NCI-H2081 treated with DMSO at 0.1 percent for 48 hours (cell line): Measurements from ENCODE around the gene SLC16A4.

ENCODE experiments used
- DNase-seq: peaks from one replicate; lab custom pipeline; 2025; lab: John Stamatoyannopoulos, UW

SLC16A4 gene

DNA sequence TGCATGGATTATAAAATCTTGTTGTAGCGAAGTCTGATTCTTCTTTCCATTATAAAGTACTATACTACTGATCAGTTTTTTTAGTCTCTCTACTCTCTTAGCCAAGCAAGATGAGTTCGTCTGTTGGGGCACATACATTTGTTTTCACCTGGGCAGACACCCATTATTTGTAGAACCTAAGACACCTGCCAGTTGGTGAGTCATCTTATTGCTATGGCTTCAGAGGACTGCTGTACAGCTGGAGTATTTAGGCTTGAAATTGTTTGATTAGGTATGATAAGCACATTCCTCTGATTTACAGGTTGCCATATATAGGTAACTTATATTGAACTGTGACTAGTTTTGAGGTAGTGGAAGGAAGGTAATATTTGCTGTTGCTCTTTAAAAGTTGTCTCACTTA, 34.4 kb downstream of the SLC16A4 start:
- DNase-seq, result no peak

DNA sequence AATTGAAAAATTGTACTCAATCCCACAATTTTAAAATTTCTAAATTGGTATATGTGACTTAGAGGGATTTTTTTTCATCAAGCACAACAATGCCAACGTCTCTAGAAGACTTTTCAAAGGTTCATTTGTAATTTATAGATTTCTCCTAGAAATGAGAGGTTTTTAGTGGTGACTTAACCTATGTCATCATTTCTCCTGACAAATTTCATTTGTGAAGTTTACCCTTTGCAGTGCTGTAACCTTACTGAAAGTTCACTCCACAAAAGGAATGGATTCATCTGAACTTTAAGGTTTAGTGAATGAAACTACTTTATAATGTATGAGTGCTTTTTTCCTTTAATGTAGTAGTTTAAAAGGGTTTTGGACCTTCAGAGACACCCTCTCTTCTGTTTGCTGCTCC, 35.5 kb downstream of the SLC16A4 start:
- DNase-seq, result no peak

DNA sequence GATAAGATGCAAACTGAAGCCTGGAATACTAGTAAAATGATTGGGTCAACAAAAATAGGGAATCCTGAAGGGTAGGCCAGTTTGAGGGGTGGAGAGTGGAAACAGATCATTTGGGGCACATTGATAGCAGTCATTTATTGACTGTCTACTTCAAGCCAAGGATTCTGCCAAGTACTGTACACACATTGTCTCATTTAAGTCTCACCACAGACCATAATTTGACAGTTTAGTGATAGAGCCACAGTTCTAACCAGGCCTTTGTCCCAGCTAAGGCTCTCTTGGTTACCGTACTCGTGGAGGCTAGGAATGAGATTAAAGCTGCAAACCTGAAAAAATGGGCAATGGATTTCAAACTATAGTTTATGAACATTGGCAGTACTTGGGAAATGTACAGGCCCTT, 40.5 kb downstream of the SLC16A4 start:
- no peak for DNase-seq

DNA sequence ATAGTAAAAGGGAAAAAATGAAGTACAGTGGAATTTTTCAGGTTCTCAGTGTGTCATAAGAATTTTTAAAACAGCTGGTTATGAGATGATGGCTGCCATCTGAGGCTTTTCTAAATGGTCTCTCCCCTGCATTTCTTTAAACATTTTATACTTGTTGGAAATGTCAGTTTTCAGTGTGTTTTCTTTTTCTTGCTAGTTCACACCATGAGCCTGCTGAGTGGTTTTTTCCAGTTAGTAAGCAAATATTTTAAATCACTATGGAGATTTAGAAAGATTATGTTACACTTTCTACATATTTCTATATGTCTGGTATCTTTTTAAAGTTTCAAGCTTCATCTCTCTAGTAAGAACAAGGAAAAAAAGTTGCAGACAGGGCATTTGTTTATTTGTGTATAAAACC, 42.1 kb downstream of the SLC16A4 start:
- DNase-seq, result no peak

DNA sequence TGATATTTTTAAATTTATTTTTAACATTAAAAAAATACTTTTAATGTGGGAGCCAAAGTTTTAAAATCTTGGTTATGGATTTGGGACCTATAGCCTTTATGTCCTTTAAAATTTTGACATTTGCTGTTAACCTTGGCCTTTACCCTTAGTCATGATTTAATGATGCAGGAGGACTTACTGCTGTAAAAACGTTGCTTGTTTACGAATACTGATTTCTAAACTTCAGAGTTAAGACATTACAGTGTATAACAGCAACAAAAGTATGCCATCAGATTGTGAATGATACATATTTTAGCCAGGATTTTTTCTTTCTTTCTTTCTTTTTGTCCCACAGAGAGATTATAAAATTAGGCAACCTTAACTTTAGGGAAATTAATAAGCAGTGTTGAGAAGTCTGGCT, 42.8 kb downstream of the SLC16A4 start:
- DNase-seq, result no peak

DNA sequence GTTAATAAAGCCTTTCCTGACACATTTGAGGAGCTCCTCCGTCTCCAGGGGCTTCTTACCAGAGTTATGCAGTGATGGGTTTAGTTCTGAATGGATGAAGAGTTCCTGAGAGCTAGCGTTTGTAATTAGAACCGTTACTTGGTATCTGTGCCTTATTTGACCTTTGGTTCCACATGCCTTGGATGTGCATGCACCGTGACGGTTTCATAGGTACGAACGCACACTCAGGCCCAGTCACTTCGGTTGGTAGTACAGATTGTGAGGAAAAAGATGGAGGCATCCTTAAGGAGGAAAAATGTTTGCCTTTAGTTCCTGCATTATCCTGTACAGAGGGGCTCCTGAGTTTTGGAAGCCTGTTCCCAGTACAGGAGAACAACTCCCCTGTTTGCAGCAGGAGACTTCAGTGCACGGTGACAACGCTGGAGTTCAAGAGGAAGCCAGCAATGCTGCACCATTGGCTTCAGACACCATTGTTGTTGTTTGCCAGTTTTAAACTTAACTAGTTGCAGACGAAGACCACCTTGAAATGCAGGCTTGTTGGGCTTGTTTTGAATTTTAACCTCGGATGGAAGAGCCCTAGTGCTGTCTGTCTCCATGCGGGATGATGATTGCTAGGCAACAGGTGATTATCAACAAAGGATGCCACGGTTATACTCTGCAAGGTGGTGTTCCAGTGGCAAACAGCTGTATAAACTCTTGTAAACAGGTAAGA, 43.5 kb downstream of the SLC16A4 start:
- DNase-seq, result no peak

DNA sequence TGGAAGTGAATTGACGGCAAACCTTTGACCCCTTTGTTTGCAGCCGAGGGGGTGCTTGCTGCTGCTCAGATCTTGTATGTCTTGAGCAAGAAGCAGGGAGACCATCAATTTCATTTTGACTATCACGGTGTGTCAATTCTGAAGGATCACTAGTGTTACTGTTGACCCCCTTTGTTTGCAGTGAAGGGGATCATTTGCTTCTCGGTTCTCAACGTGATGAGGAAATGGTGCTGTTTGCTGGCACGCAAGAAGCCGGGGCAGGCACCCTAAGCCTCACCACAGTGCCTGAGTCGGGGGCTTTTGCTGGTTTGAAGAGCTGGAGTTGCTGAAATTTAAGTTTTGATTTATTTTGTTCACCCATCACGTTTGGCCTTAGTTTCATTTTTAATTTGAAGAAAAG, 44.1 kb downstream of the SLC16A4 start:
- DNase-seq, result no peak

DNA sequence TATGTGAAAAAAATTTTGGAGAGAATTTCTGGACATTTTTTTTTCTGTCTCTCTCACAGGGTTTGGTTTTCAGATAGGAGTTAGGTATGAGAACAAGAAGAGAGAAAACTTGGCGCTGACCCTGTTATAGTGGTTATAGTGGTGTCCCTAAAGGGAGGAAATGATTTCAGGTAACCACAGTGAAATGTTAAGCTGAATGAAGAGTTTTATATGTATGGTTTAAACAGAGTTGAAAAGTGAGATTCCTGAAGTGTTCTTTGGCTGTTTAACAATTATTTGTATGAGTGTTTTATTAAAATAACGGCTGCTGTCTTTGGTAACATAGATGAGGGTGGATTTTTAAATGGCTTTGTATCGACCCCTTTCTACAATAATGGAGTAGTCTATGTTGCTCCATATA, 45.3 kb downstream of the SLC16A4 start:
- no peak for DNase-seq

DNA sequence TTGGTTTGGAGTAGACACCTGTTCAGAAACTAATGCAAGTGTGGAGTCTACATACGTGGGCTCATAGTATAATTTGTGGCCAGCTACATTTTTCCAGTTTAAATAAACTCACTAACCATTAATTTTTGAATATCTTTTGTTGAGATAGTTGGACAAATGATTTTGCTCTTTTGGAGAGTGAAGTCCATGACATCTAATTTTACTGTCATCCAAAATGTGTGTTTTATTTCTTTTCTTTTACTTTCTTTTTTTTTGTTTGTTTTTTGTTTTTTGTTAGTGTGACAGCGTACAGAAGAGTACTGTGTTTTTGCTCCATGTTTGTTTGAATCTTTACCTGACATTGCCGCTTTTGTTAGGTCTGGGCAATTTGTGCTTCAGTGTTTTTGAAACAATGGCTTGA, 46.7 kb downstream of the SLC16A4 start:
- no peak for DNase-seq

DNA sequence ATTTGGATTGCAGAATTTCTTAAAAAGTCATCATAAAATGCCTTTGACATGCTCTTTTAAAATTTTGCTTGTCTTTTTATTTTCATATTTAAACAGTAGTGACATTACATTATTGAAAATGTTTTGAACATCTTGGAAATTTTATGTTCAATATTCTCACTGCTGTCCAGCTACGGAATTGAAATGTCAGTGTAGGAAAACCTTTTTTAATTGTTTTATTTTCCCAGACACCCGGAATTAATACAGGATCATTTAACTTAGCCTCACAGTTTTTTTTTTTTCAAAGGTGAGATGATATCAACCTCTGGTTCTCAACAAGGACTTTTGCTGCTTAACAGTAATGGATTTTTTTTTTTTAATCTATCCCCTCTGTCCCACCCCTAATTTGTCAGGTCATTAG, 47.6 kb downstream of the SLC16A4 start:
- no peak for DNase-seq

DNA sequence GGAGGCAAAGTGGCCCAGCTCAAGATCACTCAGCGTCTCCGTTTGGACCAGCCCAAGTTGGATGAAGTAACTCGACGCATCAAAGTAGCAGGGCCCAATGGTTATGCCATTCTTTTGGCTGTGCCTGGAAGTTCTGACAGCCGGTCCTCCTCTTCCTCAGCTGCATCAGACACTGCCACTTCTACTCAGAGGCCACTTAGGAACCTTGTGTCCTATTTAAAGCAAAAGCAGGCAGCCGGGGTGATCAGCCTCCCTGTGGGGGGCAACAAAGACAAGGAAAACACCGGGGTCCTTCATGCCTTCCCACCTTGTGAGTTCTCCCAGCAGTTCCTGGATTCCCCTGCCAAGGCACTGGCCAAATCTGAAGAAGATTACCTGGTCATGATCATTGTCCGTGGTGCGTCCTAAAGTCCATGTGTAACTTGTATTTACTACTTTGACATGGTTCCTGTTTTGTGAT, 48.9 kb downstream of the SLC16A4 start:
- no peak for DNase-seq

DNA sequence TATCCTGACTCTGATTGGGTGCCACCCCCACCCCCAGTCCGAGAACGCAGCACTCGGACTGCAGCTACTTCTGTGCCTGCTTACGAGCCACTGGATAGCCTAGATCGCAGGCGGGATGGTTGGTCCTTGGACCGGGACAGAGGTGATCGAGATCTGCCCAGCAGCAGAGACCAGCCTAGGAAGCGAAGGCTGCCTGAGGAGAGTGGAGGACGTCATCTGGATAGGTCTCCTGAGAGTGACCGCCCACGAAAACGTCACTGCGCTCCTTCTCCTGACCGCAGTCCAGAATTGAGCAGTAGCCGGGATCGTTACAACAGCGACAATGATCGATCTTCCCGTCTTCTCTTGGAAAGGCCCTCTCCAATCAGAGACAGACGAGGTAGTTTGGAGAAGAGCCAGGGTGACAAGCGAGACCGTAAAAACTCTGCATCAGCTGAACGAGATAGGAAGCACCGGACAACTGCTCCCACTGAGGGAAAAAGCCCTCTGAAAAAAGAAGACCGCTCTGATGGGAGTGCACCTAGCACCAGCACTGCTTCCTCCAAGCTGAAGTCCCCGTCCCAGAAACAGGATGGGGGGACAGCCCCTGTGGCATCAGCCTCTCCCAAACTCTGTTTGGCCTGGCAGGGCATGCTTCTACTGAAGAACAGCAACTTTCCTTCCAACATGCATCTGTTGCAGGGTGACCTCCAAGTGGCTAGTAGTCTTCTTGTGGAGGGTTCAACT, 49.5 kb downstream of the SLC16A4 start:
- no peak for DNase-seq

DNA sequence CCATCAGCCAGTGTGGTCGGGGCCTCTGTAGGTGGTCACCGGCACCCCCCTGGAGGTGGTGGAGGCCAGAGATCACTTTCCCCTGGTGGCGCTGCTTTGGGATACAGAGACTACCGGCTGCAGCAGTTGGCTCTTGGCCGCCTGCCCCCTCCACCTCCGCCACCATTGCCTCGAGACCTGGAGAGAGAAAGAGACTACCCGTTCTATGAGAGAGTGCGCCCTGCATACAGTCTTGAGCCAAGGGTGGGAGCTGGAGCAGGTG, 50.7 kb downstream of the SLC16A4 start:
- DNase-seq, result no peak

DNA sequence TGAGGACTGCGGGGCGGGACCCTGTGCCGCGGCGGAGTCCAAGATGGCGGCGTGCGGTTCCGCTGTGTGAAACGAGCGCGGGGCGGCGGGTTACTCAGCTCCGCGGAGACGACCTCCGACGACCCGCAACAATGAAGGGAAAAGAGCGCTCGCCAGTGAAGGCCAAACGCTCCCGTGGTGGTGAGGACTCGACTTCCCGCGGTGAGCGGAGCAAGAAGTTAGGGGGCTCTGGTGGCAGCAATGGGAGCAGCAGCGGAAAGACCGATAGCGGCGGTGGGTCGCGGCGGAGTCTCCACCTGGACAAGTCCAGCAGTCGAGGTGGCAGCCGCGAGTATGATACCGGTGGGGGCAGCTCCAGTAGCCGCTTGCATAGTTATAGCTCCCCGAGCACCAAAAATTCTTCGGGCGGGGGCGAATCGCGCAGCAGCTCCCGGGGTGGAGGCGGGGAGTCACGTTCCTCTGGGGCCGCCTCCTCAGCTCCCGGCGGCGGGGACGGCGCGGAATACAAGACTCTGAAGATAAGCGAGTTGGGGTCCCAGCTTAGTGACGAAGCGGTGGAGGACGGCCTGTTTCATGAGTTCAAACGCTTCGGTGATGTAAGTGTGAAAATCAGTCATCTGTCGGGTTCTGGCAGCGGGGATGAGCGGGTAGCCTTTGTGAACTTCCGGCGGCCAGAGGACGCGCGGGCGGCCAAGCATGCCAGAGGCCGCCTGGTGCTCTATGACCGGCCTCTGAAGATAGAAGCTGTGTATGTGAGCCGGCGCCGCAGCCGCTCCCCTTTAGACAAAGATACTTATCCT, 51.2 kb downstream of the SLC16A4 start:
- no peak for DNase-seq

DNA sequence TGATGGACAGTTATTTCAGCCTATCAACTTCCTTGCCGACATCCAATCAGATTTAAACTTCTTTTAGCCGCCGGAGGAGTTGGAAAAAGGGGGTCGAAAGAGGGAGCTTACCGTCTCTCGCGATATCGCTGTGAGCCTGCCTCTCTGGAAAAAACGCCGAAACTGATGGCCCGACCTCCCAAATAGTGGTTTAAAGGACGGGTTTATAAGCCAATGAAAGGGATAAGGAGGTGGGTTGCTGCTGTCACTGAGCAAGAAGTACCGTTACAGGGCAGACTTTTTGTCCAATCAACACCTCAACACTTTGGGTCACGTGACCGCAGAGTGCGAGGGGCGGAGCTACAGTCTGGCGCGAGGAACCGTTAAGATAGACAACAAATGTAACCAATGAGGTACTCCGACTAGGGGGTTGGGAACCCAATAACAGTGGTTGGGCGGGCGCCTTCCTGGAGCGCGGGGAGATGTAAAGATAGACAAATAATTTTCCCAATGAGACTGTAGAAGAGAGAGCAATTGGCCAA, 51.9 kb downstream of the SLC16A4 start, which contains the start of gene RBM15:
Gene RBM15 (plus strand): TSS at position 492 of the 521 bp plus-strand sequence. CDS start 29 bp downstream, at position 521.
- peak; percentile 99 for DNase-seq

DNA sequence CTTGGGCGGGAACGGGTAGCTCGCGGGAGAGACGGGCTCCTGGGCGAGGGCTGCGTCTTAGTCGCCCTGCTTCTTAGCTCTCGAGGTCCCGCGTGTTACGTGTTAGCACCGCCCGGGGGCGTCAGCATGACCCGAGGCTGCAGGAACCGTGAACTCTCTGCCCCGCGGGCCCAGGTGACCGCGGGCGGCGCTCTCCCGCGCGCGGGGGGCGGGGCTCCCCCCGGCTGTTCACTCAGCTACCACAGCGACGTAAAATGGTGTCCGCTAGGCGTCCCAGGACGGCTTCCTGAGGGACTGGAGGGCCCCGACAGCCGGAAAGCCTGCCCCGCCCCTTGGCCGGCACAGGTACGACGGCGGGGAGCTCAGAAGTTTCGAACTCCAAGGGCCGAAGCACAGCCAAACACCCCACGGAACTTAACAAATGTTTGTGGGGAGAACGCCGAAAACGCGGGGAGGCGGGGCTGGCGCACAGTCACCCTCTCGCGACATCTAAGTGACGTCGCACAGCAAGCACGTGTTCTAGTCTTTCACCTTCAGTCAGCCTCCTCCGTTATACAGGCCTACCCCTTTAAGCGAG, 52.4 kb downstream of the SLC16A4 start:
- DNase-seq, result peak; percentile 65

DNA sequence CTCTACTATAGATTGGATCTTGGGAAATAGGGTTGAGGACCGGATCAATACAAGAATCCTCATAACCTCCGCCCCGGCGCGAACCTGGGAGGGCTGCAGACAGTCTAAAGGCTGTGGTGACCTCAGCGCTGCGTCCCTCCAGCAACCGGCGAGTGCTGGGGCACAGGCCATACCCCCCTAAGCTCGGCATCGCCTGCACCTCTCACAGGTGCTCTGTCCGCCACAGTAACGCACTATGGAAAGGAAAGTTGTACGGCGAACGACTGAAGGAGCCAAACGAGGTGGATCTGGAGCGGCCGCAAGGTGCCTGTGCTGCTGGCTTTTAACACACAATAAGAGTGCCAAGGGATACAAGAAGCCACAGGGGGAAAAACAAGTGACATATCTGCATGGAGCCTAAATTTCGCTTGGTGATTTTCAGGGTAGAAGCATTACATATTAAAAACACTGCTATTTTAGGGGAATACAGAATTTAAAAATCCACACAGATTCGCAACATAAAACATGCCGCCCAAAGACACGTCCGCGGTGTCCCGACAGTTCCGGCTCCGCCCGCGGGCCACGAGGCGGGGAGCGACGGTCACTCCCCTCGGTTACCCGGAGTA, 53.0 kb downstream of the SLC16A4 start:
- peak; percentile 46 for DNase-seq

DNA sequence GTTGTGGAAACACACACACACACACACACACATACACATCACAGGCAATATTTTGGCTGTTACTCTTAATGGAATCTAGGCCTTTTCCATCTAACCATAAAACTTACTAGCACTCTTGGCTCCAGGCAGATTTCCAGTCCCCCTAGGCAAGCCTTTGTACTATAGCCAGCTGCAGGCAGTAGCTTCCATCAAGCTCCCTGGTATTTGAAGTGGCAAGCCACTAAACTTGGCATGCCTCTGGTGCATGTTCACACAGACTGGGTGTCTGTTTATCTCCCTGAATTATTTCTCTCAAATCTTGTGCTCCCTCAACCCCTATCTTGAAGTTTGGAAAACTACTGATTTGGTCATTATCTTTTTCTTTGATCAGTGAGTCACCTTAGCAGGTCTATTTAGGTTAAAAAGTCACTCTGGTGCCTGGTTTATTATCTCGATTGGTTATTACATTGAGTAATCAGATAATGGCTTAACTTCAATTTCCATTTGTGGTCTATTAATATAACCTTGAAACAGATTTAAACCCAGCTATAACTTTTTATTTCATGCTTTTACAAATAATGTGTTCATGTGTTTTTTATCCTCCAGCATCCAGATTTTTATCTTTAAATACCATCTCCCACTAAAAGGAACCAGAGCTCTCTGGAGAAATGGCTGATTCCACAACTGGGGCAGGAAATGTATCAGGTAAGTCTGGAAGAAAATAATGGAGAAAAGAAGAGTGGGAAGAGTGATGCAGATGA, 54.4 kb downstream of the SLC16A4 start:
- DNase-seq, result no peak

DNA sequence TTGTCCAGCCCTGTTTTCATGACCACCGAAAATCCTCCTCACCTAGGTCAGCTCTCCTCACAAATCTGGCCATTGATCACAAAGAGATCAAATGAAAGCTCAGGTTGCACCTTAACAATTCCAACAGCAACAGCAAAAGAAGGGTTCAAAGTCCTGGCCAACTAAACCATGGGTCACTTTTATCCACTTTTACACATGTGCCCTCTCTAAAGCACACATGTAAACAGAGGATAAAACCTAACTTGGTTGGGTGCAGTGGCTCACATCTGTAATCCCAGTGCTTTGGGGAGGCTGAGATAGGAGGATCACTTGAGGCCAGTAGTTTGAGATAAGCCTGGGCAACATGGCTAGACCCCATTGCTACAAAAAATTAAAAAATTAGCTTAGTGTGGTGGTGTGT, 55.6 kb downstream of the SLC16A4 start:
- no peak for DNase-seq

DNA sequence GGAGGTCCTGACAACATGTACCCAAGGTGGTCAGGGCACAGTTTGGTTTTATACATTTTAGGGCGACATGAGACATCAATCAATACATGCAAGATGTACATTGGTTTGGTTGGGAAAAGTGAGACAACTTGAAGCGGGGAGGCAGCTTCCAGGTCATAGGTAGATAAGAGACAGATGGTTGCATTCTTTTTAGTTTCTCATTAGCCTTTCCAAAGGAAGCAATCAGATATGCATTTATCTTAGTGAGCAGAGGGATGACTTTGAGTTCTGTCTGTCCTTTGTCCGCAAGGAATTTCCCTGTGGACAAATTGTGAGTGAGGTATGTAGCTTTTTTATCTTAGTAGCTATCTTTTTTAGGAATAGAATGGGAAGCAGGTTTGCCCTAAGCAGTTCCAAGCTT, 62.1 kb downstream of the SLC16A4 start:
- no peak for DNase-seq

DNA sequence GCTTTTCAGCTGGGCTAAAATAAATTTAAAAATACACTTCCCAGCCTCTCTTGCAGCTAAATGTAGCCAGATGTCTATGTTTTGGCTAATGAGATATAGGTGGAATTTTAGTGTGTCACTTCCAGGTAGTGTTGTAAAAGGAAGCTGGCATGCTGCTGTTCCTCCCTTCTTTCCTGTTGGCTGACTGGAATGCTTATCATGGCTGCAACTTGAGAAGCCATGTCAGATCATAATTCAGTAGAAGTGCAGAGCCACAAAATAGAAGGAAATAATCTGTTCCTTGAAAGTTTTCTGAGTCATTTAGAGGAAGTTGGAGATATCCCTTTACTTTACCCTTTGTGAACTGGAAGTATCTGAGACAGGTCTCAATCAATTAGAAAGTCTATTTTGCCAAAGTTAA, 62.6 kb downstream of the SLC16A4 start:
- no peak for DNase-seq
